GM18861 (cell line): ENCODE results near the gene PIGQ.

Experiments used
- ATAC-seq: cut with Tn5 transposase; IDR thresholded peaks from one replicate; pipeline ENCODE4 v1.9.1; 2021; ENCODE audit not compliant: unreplicated experiment

The PIGQ gene

DNA sequence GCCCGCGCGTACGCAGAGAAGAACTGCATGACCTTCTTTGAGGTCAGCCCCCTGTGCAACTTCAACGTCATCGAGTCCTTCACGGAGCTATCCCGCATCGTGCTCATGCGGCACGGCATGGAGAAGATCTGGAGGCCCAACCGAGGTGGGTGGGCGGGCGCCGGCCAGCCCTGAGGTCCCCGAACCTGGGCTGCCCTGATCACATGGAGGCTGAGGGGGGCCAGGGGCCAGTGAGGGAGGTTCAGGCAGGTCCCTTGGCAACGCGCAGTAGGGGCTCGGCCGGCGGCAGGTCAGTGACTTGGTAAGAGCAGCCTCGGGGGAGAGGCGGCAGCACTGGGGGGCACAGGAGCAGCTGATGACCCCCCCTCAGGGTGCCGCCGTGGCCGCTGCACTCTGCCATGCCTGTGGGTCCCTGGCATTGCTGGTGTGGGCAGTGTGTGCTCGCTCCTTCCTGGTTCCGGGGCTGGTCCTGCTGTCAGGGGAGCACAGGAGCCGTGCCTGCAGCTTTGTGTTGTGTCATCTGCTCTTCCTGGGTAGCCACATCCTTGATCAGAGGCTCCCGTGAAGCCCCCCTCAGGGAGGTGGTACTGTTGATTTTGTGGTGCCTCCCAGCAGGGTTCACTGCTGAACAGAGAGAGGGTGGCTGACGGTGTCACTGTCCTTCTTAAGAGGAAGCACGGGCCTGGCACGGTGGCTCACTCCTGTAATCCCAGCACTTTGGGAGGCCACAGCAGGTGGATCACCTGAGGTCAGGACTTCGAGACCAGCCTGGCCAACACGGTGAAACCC lies 56.4 kb downstream of the PIGQ start:
- ATAC-seq, result no peak

GRCh38 chr16:626787-627453 lies 57.2 kb downstream of the PIGQ start:
- ATAC-seq, result no peak

GRCh38 chr16:627454-628239 lies 57.9 kb downstream of the PIGQ start:
- no peak for ATAC-seq

- ATAC-seq, result no peak
Observed at GRCh38 chr16:628321-629061, 58.7 kb downstream of the PIGQ start.

DNA sequence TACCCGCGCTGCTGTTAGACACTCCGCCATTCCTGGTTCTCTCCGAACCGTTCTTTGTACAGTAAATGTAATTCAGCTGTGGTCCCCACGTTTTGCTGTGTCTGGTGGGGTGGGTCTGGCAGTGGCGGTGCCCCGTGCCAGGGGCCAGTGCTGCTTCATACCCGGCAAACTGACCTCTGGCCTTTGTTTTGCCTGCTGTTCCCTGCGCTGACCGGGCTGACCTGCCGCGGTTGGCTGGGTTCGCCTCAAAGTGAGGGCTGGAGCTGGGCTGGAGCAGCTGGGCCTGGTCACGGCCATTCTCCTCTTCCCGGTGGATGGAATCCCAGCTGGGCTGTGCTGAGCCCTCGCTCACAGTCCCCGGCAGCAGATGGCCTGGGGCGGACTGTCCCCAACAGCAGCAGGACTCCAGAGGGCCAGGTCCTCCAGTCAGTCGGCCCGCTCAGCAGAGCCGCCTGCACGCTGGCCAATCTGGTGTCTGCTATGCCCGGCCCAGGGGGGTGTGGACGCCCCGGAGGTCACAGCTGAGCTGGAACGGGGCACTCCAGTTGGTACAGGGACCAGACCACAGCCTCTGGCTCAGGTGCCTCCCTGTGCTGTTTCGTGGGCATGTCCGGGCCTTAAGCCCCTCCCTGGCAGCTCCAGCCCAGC lies 59.5 kb downstream of the PIGQ start:
- ATAC-seq, result no peak

- no peak for ATAC-seq
Observed at GRCh38 chr16:629833-630248, 60.1 kb downstream of the PIGQ start.

GRCh38 chr16:630249-630814 lies 60.6 kb downstream of the PIGQ start:
- no peak for ATAC-seq

DNA sequence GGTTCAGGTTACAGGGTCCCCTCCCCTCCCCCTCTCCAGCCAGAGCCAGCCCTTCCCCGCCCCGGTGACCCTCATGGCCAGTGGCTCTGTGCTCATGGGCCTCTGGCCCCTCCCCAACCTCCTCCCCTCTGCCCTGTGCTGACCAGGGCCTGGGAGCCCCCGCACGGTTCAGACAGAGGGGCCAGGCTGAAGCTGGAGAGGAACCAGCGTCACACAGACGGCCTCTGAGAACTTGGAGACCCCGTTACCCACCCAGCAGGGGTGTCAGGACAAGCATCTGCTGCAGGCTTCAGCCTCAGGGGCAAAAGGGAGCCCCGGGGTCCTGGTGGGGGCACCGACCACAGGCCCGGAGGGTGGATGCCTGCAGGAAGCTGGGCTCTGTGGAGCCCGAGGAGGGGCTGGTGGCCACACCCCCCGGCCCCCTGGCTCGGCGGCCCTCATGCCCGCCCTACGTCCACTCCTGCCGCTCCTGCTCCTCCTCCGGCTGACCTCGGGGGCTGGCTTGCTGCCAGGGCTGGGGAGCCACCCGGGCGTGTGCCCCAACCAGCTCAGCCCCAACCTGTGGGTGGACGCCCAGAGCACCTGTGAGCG lies 61.1 kb downstream of the PIGQ start, which contains the start of gene WFIKKN1:
Gene WFIKKN1, plus strand, starts transcription at position 171 of the 591 bp plus-strand sequence. Its CDS starts 269 bp downstream, at position 440.
- ATAC-seq, result no peak

DNA sequence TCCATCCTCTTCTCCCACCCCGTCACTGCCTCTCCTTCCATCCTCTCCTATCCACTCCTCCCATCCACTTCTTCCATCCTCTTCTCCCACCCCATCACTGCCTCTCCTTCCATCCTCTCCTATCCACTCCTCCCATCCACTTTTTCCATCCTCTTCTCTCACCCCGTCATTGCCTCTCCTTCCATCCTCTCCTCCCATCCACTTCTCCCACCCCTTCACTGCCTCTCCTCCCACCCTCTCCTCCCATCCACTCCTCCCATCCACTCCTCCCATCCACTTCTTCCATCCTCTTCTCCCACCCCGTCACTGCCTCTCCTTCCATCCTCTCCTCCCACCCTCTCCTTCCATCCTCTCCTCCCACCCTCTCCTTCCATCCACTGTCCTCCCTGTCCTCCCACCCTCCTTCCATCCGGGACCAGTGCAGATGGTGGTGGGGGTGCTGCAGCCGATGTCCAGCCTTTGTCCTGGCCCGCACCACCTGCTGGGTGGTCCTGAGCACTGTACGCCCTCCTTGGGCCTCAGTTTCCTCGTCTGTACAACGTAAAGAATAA lies 62.1 kb downstream of the PIGQ start:
- ATAC-seq, result no peak

DNA sequence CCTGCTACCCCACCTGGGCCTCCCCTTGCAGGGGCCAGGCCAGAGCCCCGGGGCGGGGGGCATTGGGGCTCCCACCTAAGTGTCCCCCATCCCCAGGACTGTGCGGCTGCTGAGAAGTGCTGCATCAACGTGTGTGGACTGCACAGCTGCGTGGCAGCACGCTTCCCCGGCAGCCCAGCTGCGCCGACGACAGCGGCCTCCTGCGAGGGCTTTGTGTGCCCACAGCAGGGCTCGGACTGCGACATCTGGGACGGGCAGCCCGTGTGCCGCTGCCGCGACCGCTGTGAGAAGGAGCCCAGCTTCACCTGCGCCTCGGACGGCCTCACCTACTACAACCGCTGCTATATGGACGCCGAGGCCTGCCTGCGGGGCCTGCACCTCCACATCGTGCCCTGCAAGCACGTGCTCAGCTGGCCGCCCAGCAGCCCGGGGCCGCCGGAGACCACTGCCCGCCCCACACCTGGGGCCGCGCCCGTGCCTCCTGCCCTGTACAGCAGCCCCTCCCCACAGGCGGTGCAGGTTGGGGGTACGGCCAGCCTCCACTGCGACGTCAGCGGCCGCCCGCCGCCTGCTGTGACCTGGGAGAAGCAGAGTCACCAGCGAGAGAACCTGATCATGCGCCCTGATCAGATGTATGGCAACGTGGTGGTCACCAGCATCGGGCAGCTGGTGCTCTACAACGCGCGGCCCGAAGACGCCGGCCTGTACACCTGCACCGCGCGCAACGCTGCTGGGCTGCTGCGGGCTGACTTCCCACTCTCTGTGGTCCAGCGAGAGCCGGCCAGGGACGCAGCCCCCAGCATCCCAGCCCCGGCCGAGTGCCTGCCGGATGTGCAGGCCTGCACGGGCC lies 62.9 kb downstream of the PIGQ start:
- ATAC-seq, result no peak

DNA sequence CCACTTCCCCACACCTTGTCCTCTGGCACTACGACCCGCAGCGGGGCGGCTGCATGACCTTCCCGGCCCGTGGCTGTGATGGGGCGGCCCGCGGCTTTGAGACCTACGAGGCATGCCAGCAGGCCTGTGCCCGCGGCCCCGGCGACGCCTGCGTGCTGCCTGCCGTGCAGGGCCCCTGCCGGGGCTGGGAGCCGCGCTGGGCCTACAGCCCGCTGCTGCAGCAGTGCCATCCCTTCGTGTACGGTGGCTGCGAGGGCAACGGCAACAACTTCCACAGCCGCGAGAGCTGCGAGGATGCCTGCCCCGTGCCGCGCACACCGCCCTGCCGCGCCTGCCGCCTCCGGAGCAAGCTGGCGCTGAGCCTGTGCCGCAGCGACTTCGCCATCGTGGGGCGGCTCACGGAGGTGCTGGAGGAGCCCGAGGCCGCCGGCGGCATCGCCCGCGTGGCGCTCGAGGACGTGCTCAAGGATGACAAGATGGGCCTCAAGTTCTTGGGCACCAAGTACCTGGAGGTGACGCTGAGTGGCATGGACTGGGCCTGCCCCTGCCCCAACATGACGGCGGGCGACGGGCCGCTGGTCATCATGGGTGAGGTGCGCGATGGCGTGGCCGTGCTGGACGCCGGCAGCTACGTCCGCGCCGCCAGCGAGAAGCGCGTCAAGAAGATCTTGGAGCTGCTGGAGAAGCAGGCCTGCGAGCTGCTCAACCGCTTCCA lies 63.7 kb downstream of the PIGQ start:
- ATAC-seq, result no peak
